Measurements from ENCODE around the gene CDH23.

The CDH23 gene

DNA sequence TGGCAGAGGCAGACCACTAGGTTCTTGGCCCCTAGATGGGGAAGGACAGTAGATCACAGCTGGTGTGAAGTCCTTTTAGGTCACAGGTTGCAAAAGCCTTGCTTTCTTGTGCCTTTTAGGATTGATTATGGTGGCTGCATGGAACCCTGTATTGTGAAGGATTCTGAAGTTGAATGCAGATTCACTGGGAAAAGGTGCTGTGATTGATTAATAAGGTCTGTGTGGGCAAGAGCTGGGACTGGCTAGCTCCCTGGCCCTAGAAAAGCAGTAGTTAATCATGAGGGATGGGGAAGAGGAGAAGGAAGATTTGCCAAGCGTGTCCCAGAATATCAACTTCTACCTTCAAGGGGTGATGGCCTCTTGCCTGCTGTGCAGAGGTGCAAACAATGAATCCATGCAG lies 105.5 kb downstream of the CDH23 start:
- TF ChIP-seq, protein P1, sequence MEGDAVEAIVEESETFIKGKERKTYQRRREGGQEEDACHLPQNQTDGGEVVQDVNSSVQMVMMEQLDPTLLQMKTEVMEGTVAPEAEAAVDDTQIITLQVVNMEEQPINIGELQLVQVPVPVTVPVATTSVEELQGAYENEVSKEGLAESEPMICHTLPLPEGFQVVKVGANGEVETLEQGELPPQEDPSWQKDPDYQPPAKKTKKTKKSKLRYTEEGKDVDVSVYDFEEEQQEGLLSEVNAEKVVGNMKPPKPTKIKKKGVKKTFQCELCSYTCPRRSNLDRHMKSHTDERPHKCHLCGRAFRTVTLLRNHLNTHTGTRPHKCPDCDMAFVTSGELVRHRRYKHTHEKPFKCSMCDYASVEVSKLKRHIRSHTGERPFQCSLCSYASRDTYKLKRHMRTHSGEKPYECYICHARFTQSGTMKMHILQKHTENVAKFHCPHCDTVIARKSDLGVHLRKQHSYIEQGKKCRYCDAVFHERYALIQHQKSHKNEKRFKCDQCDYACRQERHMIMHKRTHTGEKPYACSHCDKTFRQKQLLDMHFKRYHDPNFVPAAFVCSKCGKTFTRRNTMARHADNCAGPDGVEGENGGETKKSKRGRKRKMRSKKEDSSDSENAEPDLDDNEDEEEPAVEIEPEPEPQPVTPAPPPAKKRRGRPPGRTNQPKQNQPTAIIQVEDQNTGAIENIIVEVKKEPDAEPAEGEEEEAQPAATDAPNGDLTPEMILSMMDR (IDR thresholded peaks at IDR 0.05; ENCODE audit: low read depth, low read length) = no peak
- no peak for DNase-seq (ENCODE audit: low read depth, low spot score)
- no peak overlapping the region for H3K4me3 ChIP-seq (ENCODE audit: low read depth, low read length)
- in situ Hi-C loops (cut with HindIII; ENCODE audit: low sequenced_read_pairs) = no loop called here

DNA sequence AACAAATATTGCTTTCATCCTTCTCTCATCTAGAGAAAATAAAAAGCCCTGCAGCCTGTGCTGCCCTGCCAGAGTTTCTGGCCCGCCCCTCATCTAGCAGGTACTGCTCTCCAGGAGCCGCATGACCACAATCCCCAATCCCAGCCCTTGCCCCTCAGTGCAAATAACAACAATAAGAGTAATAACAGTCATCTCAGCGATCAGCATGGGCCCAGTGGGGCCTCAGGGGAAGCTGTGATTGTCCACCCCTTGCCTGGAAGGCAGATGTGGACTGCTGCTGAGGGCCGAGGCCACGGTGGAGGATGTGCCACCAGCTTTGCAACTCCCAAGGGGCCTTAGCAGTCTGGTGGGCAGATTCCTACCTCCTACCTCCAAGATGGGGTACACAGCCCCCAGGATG lies 106.1 kb downstream of the CDH23 start:
- H3K4me3 ChIP-seq (ENCODE audit: low read depth, low read length) = no peak overlapping the region
- TF ChIP-seq, protein P1 (IDR thresholded peaks at IDR 0.05; ENCODE audit: low read depth, low read length) = no peak
- DNase-seq (ENCODE audit: low read depth, low spot score) = no peak
- in situ Hi-C loops (cut with HindIII; ENCODE audit: low sequenced_read_pairs) = no loop called here

GRCh38 chr10:71504168-71504567 lies 107.4 kb downstream of the CDH23 start:
- DNase-seq (ENCODE audit: low read depth, low spot score) = no peak
- TF ChIP-seq, protein P1 (IDR thresholded peaks at IDR 0.05; ENCODE audit: low read depth, low read length) = no peak
- H3K4me3 ChIP-seq (ENCODE audit: low read depth, low read length) = no peak overlapping the region
- in situ Hi-C loops (cut with HindIII; ENCODE audit: low sequenced_read_pairs) = no loop called here

GRCh38 chr10:71504570-71504969 lies 107.8 kb downstream of the CDH23 start:
- TF ChIP-seq, protein P1 (IDR thresholded peaks at IDR 0.05; ENCODE audit: low read depth, low read length) = no peak
- H3K4me3 ChIP-seq (ENCODE audit: low read depth, low read length) = no peak overlapping the region
- DNase-seq (ENCODE audit: low read depth, low spot score) = no peak
- in situ Hi-C loops (cut with HindIII; ENCODE audit: low sequenced_read_pairs) = no loop called here

DNA sequence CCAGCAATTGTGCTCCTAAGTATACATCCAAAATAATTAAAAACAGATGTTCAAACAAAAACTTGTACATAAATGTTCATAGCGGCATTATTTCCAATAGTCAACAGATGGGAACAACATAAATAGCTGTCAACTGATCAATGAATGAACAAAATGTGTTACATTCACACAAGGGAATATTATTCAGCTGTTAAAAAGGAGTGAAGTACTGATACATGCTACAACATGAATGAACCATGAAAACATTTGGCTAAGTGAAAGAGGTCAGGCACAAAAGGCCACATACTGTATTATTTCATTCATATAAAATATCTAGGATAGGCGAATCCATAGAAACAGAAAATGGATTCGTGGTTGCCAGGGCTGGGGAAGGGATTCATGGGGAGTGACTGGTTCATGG lies 109.1 kb downstream of the CDH23 start:
- DNase-seq (ENCODE audit: low read depth, low spot score) = no peak
- in situ Hi-C loops (cut with HindIII; ENCODE audit: low sequenced_read_pairs) = no loop called here
- no peak overlapping the region for H3K4me3 ChIP-seq (ENCODE audit: low read depth, low read length)
- TF ChIP-seq, protein P1 (IDR thresholded peaks at IDR 0.05; ENCODE audit: low read depth, low read length) = no peak

- in situ Hi-C loops (cut with HindIII; ENCODE audit: low sequenced_read_pairs) = no loop called here
- no peak for DNase-seq (ENCODE audit: low read depth, low spot score)
- TF ChIP-seq, protein P1 (IDR thresholded peaks at IDR 0.05; ENCODE audit: low read depth, low read length) = no peak
- no peak overlapping the region for H3K4me3 ChIP-seq (ENCODE audit: low read depth, low read length)
Measured at GRCh38 chr10:71509444-71509843, 112.7 kb downstream of the CDH23 start.

DNA sequence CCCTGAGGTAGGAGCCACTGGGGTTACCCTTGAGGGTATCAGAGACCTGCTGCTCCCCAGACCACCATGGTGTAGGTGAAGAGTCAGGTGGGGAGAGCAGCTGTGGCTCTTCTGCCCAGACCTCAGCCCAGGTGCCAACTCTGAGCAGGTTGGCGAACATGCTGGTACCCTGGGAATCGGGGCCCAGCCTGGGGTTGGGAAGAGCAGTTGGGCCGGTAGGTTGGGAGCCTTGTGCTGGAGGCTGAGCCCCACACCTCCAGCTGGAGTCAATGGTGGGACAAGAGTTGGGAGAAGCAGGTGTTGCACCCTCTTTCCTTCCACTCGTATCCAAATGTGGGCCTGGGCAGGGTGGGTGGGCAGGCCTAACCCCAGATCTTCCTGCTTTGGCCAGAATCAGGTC lies 114.5 kb downstream of the CDH23 start:
- in situ Hi-C loops (cut with HindIII; ENCODE audit: low sequenced_read_pairs) = no loop called here

More for the DNA sequence above, 114.5 kb downstream of the CDH23 start:
- TF ChIP-seq, protein P1 (IDR thresholded peaks at IDR 0.05; ENCODE audit: low read depth, low read length) = no peak
- no peak overlapping the region for H3K4me3 ChIP-seq (ENCODE audit: low read depth, low read length)
- no peak for DNase-seq (ENCODE audit: low read depth, low spot score)

Data from astrocyte of the spinal cord (primary cell).